ENCODE results near the gene DOLPP1.

Gene DOLPP1

GRCh38 chr9:129069862-129070641, 10.9 kb upstream of the DOLPP1 start:
- Mint-ChIP-seq H3K36me3 (ENCODE audit: low read depth) (peaks cover 20% of the 10 kb centered on the region), H3K27me3 (ENCODE audit: low read depth, poor library complexity) (peaks cover 5% of the 10 kb centered on the region), H3K4me1 (peaks cover 4% of the 10 kb centered on the region), H3K9me3 (no peaks in the 10 kb centered on the region), H3K4me3 (no peak overlapping the region), H3K27ac (peak overlapping the region; percentile 77)
- no peak for TF ChIP-seq CTCF (IDR thresholded peaks at IDR 0.05)
- DNase-seq = no peak

GRCh38 chr9:129070696-129071525, 10.0 kb upstream of the DOLPP1 start:
- peaks cover 5% of the 10 kb centered on the region for H3K27me3 Mint-ChIP-seq (ENCODE audit: low read depth, poor library complexity)
- peaks cover 4% of the 10 kb centered on the region for H3K4me1 Mint-ChIP-seq
- H3K27ac Mint-ChIP-seq = peak overlapping the region; percentile 77
- peaks cover 15% of the 10 kb centered on the region for H3K36me3 Mint-ChIP-seq (ENCODE audit: low read depth)
- H3K9me3 Mint-ChIP-seq = no peaks in the 10 kb centered on the region
- DNase-seq = no peak
- TF ChIP-seq CTCF (IDR thresholded peaks at IDR 0.05) = no peak
- H3K4me3 Mint-ChIP-seq = no peak overlapping the region

GRCh38 chr9:129071526-129072126, 9.3 kb upstream of the DOLPP1 start:
- H3K36me3 Mint-ChIP-seq (ENCODE audit: low read depth) = peaks cover 12% of the 10 kb centered on the region
- H3K4me3 Mint-ChIP-seq = no peak overlapping the region
- no peak for TF ChIP-seq CTCF (IDR thresholded peaks at IDR 0.05)
- no peaks in the 10 kb centered on the region for H3K9me3 Mint-ChIP-seq
- no peak for DNase-seq
- H3K4me1 Mint-ChIP-seq = peaks cover 4% of the 10 kb centered on the region
- peaks cover 5% of the 10 kb centered on the region for H3K27me3 Mint-ChIP-seq (ENCODE audit: low read depth, poor library complexity)
- H3K27ac Mint-ChIP-seq = no peak overlapping the region

- Mint-ChIP-seq H3K9me3 (no peaks in the 10 kb centered on the region), H3K27me3 (ENCODE audit: low read depth, poor library complexity) (peaks cover 5% of the 10 kb centered on the region), H3K4me3 (no peak overlapping the region), H3K27ac (no peak overlapping the region), H3K4me1 (peaks cover 4% of the 10 kb centered on the region), H3K36me3 (ENCODE audit: low read depth) (peaks cover 10% of the 10 kb centered on the region)
- TF ChIP-seq CTCF (IDR thresholded peaks at IDR 0.05) = no peak
- no peak for DNase-seq
These were observed 8.7 kb upstream of the DOLPP1 start for GRCh38 chr9:129072171-129072570.

GRCh38 chr9:129073404-129073803, 7.5 kb upstream of the DOLPP1 start:
- H3K4me1 Mint-ChIP-seq = peaks cover 5% of the 10 kb centered on the region
- TF ChIP-seq CTCF (IDR thresholded peaks at IDR 0.05) = no peak
- no peak for DNase-seq
- H3K27ac Mint-ChIP-seq = no peak overlapping the region
- H3K4me3 Mint-ChIP-seq = no peak overlapping the region
- H3K36me3 Mint-ChIP-seq (ENCODE audit: low read depth) = peaks cover 5% of the 10 kb centered on the region
- no peaks in the 10 kb centered on the region for H3K9me3 Mint-ChIP-seq
- peaks cover 5% of the 10 kb centered on the region for H3K27me3 Mint-ChIP-seq (ENCODE audit: low read depth, poor library complexity)
